MM.1S (cell line): ENCODE measurements around the gene MAGEA1.
"Not testable (repeated sequence)": the region's sequence is repeated elsewhere in the genome, so short reads cannot be mapped to it uniquely, and the experiment has no call there.

ENCODE experiments used
- EZH2 ChIP-seq: fragments of 300-600 bp; sonication (generic); optimal IDR thresholded peaks from 2 replicates; pipeline ENCODE3; 2017; ENCODE audit warnings: low read depth, mild to moderate bottlenecking, antibody characterized with exemption, low read length, mixed read lengths
- EZH2phosphoT487 ChIP-seq: fragments of 300-600 bp; sonication (generic); IDR thresholded peaks from 2 replicates; pipeline ENCODE4 v1.6.1; 2018; ENCODE audit warnings: antibody characterized with exemption, low read length
- TF ChIP-seq, protein P1 (sequence below): fragments of 300-600 bp; sonication (generic); IDR thresholded peaks from 2 replicates; pipeline ENCODE4 v1.5.1; 2016; ENCODE audit warnings: antibody characterized with exemption, low read length, mixed read lengths

GRCh38 chrX:153168423-153168822, 10.7 kb upstream of the MAGEA1 start:
- not testable (repeated sequence) for TF ChIP-seq EZH2, EZH2phosphoT487
- TF ChIP-seq, protein P1, sequence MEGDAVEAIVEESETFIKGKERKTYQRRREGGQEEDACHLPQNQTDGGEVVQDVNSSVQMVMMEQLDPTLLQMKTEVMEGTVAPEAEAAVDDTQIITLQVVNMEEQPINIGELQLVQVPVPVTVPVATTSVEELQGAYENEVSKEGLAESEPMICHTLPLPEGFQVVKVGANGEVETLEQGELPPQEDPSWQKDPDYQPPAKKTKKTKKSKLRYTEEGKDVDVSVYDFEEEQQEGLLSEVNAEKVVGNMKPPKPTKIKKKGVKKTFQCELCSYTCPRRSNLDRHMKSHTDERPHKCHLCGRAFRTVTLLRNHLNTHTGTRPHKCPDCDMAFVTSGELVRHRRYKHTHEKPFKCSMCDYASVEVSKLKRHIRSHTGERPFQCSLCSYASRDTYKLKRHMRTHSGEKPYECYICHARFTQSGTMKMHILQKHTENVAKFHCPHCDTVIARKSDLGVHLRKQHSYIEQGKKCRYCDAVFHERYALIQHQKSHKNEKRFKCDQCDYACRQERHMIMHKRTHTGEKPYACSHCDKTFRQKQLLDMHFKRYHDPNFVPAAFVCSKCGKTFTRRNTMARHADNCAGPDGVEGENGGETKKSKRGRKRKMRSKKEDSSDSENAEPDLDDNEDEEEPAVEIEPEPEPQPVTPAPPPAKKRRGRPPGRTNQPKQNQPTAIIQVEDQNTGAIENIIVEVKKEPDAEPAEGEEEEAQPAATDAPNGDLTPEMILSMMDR: not testable (repeated sequence)
